GM21360 (cell line): Measurements from ENCODE around the gene STEAP4.
A peak's percentile ranks its signal among the peaks of the same experiment; 100 is the strongest.

ENCODE experiments used
- ATAC-seq: cut with Tn5 transposase; IDR thresholded peaks from one replicate; pipeline ENCODE4 v1.9.1; 2021; ENCODE audit warnings: mild to moderate bottlenecking, moderate library complexity; ENCODE audit not compliant: unreplicated experiment

Gene STEAP4

DNA sequence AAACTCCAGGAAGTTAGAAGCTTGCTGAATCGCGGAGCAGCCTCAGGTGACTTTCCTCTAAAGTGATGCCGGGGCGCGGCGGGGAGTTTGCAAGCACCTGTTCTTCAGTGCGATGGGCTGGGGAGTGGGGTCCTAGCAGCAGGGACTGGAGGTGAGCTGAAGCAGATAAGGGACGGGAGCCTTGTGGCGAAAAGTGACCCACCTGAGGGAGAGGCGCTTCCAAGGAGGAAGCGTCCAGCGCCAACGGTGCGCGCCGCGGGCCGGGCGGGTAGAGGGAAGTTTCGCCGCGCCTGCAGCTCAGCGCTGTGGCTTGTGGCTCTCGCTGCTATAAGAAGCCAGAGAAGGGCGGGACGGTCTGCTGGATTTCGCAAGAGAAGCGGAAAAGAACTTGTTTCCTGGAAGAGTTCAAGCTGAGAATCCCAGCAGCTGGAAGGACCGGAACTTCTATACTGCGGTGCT, at the start of gene STEAP4:
STEAP4 (minus strand) TSS at position 305 of the 459 bp plus-strand sequence. CDS start 22,625 bp downstream, outside the sequence.
- ATAC-seq = no peak

DNA sequence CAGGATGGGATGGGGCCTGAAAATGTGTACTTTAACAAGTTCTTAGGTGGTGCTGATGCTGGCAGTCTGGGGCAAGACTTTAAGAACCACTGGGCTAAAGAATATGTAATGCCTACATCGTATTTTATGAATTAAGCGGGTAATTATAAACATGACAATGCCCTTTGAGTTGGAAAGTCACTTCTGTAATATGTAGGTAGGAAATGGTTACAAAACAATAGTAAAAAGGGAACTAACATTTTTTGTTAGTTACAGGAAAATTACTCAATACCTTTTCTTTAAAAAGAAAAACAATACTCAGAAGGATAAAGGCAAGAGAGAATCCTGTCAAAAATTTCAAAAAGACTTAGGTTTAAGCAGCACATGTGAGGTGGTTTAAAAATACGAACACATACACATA, 48.3 kb upstream of the STEAP4 start:
- no peak for ATAC-seq

DNA sequence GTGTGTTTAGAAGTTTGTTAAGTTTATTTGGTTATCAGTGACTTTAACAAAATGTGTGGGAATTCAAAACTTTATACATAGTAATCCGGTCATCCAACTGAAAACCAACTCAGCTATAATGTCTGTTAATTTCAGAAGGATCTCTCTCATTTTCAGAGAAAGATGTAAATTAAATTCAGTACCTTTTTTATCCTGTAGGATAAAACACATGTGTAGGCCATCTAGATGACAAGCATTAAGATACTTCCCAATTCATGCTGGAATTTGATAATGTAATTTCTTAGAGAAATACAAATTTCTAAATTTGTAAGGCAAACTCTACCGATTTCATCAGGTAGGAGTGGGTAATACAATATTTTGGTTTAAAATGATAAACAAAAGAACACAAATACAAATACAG, 43.4 kb upstream of the STEAP4 start:
- no peak for ATAC-seq

DNA sequence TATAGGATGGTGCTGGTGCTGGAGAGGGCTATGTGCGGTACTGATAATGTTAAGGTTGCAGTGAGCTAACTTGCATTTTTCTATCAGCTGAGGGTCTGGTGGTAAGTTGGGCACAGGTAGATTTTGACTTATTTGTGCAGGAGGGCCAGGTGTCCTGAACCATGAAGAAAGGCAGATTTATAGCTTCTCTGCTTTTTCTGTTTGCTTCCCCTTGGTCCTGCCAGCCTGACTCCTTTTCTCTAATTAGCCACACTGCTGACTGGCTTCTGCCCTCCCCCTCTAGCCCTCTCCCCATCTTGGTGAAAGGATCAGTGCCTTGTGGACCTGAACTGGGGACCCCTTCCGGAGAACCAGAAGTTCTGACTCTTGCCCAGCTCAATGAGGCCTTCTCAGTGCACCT, 40.8 kb upstream of the STEAP4 start:
- no peak for ATAC-seq

DNA sequence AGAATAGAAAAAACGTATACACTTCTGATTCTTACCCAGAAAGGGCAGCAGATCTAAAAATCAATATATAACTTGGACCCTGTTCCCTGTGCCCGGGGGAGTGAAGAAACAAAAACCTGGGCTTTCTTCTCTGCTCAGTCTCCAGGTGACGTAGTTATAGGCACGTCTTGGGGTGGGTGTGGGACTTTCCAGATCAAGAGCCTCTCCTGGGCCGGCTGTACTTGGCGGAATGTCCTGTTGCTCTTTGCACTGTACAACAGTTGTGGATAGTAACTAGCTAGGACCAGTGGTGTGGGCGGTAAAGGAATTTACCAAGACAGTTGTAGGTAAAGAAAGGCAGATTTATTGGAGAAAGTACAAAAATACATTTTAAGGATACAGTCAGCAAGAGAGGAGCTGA, 40.4 kb upstream of the STEAP4 start:
- peak; percentile 67 for ATAC-seq

DNA sequence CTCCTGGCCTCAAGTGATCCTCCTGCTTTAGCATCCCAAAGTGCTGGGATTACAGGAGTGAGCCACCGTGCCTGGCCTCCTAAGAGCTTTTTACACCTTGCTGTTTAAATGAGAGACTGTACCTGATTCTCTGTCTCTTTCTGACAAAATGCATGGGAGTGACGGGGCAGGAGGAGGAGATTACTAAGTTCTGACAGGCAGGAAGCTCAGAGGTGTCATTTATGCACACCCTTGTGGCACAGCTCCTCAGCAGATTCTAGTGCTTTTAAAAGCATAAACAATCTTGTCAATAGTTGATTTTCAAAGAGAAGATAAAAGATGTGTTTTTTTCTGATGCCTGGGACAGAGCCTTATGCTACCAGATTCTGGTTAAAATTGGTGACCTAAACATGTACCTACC, 39.7 kb upstream of the STEAP4 start:
- peak; percentile 52 for ATAC-seq

DNA sequence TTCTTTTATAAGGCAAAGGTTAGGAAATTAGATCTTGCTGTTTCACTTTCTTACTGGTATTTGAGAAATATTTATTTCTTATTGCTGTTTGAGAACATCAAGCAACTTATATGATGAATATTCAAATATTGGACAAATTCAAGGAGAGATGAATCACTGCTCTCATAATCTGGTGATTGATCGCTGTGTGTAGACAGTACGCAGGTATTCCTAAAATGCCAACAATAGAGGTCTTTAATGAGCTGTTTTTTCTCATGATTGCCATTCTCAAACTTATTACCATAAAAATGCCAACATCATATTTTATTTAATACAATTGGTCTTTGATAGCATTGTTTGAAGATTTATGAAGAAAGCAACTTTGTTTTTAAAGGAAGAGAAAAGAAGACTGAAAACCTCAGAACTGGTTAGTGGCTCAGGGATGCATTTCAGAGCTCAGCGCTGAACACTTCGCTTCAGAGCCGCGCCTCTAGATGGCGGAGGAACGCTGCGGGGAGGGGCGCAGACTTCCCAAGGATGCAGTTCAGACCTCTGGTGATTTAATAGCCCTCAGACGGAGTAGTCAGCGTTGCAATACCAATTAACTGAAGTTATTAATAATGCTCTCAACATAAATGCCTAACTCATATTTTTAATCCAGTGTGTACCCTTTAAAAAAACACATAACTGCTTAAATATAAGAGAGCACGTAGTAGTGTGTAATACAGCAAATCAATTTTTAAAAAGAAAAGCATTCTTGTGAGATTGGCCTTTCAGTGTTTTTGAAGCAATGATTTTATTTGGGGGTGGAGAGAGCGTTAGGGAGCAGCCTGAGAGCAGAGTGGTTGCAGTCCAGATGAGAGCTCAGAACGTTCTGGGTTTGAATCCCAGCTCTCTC, 38.5 kb upstream of the STEAP4 start:
- ATAC-seq = peak; percentile 56

DNA sequence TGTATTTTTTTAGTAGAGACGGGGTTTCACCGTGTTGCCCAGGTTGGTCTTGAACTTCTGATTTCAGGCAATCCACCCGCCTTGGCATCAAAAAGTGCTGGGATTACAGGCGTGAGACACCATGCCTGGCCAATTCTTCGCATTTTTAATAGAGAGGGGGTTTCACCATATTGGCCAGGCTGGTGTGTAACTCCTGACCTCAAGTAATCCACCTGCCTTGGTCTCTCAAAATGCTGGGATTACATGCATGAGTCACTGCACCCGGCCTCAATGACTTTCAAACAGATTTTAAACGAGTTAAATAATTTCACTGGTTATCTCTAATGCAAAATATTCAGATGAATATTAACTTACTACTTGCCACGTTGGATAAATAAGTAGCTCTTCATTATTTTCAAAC, 37.6 kb upstream of the STEAP4 start:
- ATAC-seq = no peak

DNA sequence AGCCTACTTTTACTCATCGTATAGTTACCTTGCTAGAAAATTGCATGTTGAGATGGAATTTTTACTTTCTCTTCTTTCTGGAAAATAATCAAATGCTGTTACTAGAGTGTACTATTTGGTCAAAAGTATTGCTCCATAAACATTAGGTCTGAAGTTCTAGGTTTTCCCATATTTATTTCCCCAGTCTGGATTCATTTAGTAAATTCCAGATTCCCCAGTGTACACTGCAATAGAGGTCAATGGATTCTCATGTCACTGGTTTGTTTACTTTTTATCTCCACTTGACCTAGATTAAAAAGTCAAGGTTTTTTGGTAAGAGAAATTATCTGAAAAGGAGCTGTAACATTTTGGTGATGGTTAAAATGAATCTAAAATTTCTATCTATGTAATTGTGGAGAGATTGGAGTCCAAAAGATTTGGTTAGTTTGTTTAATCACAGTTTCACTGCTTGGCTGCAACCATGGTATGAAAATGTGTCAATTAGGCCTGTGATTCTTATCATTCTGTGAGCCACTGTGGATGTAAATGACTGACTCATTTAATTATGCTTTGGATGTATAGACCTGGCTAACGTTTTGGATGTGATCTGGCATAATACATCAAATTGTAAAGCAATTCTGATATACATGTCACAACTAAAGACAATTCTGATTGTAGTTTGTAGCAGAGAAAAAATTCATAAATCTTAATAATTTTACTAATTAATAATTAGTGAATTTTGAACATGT, 32.7 kb upstream of the STEAP4 start:
- ATAC-seq = no peak

DNA sequence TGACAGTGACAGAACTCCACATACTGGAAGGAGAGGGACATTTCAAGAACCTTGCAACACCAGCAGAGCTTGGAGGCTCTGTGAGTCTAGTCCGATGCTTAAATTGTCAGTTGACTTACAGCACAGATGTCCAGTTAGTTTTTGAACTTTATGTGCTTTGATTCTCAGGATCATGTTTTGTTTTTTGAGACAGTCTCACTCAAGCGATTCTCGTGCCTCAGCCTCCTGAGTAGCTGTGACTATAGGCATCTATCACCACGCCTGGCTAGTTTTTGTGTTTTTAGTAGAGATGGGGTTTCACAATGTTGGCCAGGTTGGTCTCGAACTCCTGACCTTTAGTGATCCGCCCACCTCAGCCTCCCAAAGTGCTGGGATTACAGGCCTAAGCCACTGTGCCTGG, 31.8 kb upstream of the STEAP4 start:
- no peak for ATAC-seq

DNA sequence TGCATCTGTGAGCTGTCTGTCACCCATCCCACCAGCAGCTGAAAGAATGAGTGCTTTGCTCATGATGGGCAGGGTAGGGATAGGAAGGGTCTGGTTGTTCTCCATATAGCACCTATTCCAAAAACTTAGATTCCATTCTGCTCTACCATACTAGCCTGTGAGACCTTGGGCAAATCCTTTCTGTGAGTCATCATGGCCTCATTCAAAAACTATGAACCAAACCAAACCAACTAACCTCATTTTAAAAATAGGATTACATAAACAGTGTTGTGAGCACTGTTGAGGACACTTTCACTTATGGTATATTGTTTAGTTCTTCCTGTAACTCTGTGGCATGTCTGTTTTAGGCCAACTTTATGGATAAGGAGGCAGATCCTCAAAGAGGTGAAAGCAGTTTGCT, 30.9 kb upstream of the STEAP4 start:
- no peak for ATAC-seq

DNA sequence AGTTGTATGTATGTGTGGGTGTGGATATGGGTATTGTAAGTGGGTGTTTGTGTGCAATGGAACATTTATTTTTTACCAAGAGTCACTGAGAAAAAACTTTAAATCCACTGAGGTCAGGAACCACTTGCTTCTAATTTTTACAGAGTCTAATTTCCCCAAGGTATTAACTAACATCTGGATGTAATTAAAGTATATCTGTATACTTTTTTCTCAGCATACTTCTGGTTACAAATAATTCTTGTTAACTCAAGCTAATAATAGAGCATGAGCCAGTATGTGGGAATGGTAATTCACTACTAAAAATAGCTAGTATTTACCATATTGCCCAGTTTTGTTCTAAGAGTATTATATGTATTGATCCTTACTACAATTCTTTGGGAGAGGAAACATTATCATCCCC, 24.6 kb upstream of the STEAP4 start:
- ATAC-seq = no peak

DNA sequence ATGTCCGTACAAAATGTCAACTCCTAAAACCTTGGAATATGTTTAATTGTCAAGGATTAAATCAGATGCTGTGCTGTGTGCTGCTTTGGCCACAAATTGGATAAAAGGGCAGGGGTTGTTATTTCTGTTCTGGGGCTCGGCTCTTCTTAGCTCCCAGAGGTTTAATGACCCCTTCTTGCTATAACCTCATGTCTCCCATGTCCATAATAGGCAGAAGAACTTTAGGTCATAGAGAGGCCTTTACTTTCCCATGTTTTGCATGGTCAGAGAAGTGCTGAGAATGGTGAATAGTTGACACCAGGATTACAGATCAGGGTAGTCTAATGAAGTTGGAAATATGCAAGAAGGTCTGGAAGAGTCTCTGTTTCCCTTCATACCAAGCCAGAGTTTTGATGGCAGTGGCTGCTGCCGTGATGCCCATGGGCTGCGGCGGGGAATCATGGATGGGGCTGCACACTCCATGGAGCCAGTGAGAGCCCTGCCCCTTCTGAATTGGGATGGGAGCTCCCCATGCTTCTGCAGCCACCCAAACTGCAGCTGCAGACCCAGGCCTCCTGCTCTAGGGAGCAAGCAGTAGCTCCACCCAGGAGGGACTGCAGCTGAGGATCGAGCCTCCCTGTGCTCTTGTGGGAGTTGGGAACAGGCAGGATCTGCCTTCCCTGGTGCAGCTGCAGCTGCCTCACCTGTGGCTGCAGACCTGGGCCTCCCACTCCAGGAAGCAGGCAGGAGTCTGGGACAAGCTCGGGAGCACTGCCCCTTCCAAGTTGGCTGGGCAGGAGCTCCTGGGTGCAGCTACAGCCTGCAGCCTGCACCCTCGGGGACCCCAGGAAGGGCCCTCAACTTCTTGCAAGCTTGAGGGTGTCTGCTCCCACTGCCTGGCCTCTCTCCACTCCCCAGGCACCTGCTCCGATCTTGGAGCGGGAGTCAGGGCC, 23.1 kb upstream of the STEAP4 start:
- no peak for ATAC-seq

DNA sequence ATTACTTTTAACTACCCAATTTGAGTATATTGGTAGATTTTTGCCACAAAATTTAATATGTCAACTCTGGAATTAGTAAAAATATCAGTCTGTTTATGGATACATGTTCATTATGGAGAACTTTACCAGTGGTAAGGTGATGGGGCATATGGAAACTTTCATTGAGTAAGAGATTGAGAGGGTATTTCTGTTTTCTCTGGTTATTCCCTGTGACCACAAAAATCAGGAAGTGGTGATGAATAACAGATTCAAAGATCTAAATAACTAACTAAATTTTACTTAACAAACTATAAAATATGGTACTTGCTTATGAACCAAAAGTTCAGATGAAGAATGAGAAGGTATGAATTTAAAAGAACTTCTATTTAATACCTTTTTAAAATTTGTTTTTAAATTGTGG, 22.1 kb upstream of the STEAP4 start:
- ATAC-seq = no peak

DNA sequence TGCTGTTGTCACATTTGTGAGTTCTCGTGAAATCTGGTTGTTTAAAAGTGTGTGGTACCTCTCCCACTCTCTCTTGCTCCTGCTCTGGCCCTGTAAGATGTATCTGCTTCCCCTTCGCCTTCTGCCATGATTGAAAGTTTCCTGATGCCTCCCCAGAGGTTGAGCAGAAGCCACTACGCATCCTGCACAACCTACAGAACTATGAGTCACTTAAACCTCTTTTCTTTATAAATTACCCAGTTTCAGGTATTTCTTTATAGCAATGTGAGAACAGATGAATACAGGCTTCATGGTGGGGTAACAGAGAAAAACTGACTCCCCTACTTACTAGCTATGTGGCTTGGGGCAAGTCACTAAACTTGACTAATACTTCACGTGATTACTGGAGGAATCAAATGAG, 18.0 kb upstream of the STEAP4 start:
- no peak for ATAC-seq

DNA sequence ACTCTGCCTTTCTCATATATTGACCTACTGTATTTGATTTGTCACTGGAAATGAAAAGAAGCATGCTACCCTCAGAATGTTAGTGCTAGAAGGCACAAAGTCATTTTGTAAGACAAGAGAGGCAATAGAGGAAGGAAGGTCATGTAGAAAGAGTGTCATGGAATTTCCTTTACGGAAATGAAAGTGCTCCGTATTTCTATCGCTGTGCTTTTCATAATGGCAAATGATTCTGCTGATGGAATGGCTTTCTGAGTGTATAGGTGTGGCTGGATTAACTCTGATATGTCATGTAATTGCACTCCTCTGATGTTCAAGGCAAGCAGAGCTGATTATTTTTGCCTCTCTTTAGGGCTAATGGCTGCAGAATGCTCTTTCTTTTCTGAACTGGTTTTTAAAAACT, 15.5 kb upstream of the STEAP4 start:
- ATAC-seq = no peak

DNA sequence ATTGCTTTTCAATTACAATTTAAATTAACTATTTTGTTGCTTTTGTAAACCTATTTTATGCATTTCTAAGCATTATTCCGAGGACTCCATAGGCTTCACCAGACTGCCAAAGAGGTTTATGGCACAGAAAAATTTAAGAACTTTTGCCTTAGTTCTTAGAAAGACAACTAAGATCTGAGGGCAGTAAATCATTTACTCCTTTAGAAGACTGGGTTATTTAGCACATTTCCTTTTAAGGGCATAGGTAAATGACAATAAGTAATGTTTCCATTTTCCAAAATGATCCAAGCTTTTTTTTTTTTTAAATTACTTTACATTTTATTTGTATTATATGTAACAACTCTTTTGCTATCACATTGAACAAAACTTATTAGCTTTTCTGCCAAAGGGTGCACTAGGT, 15.0 kb upstream of the STEAP4 start:
- ATAC-seq = no peak

DNA sequence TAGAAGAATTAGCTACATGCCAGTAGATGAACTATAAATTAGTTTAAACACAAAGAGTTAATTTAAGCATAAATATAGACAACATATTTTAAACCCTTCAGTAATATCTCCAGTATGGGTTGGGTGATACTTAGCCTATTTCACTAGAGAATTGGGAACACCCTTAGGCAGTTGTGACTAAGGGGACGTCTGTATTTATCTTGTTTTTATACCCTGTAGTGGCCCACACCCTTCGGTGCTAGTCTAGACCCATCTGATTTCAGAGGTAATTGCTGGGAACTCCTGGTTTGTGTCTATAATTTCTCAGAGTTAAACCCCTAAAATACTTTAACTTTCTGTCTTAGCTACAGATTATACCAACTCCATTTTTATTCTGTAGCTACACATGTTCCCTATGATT, 11.5 kb upstream of the STEAP4 start:
- ATAC-seq = no peak

DNA sequence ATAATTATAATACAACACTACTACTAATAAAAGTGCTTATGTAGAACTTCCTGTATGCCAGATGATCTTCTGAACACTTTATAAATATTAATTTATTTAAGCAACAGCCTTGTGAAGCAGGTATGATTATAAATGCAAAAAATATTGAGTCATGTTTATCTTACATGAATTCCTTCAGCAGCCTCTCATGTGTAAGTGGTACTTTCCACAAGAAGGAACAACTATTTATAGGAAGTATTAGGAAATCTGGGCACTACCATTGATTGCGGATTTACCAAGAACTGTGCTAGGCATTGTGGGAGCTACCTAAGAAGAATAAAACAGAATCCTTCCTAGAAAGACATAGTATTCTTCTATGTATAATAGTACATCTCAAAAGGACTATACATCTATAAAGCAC, 10.7 kb upstream of the STEAP4 start:
- ATAC-seq = no peak

DNA sequence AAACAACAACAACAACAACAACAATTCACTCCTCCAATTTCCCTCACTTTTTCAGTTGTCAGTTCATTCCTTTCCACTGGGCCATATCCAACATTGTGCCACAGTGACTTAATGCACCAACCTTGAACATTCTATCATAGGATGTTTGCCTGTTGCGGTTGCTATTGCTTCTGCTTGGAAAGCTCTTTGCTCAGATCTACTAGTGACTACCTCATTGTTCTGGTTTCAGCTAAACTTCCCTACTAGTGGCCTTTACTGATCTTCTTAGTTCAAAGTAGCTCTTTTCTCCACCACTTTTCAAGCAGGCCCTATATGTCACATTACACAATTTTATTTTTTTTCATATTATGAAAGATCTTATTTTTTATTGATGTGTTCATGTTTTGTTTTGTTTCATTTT, 9.8 kb upstream of the STEAP4 start:
- ATAC-seq = no peak

DNA sequence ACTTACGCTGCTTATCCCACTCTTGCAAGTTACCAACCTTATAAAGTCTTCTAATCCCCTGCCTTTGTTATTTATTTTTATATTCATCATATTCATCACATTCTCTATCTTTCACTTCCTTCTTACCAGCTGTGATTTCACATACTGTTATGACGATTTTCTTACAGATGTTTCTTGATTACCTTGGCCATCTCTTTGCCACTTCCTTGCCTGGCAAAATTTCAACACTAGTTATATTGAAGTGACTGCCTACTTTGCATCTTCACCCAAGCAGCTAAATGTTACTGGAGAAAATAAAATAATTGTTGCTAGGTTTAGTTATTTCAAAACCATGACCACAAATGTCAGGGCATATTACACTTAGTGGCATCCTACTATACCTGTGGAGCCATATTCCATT, 8.8 kb upstream of the STEAP4 start:
- ATAC-seq = no peak
